ENCODE measurements around the gene ACAD10.
A peak's percentile ranks its signal among the peaks of the same experiment; 100 is the strongest.

ACAD10 gene

GRCh38 chr12:111687255-111687654, 1.4 kb downstream of the ACAD10 start:
- TF ChIP-seq, protein P1, sequence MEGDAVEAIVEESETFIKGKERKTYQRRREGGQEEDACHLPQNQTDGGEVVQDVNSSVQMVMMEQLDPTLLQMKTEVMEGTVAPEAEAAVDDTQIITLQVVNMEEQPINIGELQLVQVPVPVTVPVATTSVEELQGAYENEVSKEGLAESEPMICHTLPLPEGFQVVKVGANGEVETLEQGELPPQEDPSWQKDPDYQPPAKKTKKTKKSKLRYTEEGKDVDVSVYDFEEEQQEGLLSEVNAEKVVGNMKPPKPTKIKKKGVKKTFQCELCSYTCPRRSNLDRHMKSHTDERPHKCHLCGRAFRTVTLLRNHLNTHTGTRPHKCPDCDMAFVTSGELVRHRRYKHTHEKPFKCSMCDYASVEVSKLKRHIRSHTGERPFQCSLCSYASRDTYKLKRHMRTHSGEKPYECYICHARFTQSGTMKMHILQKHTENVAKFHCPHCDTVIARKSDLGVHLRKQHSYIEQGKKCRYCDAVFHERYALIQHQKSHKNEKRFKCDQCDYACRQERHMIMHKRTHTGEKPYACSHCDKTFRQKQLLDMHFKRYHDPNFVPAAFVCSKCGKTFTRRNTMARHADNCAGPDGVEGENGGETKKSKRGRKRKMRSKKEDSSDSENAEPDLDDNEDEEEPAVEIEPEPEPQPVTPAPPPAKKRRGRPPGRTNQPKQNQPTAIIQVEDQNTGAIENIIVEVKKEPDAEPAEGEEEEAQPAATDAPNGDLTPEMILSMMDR (IDR thresholded peaks at IDR 0.05; ENCODE audit: borderline replicate concordance, insufficient read depth, low read depth, low read length) = peak; percentile 52; the same call in 1 of the 2 replicates
- H3K4me3 ChIP-seq (ENCODE audit: low read depth, low read length) = no peak overlapping the region

- H3K4me3 ChIP-seq (ENCODE audit: low read depth, low read length) = no peak overlapping the region
- TF ChIP-seq, protein P1 (IDR thresholded peaks at IDR 0.05; ENCODE audit: borderline replicate concordance, insufficient read depth, low read depth, low read length) = no peak
Observed at GRCh38 chr12:111687952-111688351, 2.1 kb downstream of the ACAD10 start.

- H3K4me3 ChIP-seq (ENCODE audit: low read depth, low read length) = no peak overlapping the region
- TF ChIP-seq, protein P1 (IDR thresholded peaks at IDR 0.05; ENCODE audit: borderline replicate concordance, insufficient read depth, low read depth, low read length) = no peak
Observed at GRCh38 chr12:111691262-111691661, 5.4 kb downstream of the ACAD10 start.

DNA sequence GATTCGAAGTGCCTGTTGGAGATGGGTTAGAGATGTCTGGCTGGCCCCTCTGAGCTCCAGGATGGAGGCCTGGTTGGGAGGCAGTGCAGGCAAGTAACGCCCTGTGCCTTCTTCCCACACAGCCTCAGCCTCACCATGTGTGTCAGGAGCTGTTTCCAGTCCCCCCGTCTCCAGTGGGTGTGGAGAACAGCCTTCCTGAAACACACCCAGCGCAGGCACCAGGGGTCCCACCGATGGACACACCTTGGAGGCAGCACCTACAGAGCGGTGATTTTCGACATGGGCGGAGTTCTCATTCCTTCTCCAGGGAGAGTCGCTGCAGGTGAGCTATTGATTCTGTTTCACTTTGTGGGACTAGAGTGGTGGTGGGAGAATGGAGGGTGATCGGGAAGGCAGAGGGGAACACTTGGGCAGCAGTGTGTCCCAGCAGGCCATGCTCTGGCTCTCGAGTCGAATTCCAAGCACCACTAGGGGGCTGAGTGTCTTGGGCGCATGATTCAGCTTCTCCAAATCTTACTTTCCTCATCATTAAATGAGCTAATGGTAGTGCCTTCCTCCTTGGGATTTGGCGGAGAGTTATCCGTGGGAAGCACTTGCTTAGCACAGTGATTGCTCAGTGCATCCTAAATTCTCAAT, 6.8 kb downstream of the ACAD10 start:
- TF ChIP-seq, protein P1 (IDR thresholded peaks at IDR 0.05; ENCODE audit: borderline replicate concordance, insufficient read depth, low read depth, low read length) = peak; percentile 25; the same call in 1 of the 2 replicates
- H3K4me3 ChIP-seq (ENCODE audit: low read depth, low read length) = no peak overlapping the region

- TF ChIP-seq, protein P1 (IDR thresholded peaks at IDR 0.05; ENCODE audit: borderline replicate concordance, insufficient read depth, low read depth, low read length) = no peak
- no peak overlapping the region for H3K4me3 ChIP-seq (ENCODE audit: low read depth, low read length)
Observed at GRCh38 chr12:111693818-111694217, 8.0 kb downstream of the ACAD10 start.

DNA sequence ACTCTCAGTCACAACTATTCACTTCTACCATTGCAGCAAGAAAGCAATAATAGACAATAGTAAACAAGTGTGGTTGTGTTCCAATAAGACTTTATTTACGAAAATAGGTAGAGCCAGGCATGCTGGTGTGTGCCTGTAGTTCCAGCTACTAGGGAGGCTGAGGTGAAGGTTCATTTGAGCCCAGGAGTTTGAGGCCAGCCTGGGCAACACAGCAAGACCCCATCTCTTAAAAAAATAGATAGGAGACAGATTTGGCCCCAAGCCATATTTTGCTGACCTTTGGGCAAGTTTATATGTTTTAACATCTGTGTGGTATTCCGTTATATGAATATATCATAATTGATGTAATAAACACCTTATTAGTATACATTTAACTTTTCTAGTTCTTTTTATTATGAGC, 14.1 kb downstream of the ACAD10 start:
- H3K4me3 ChIP-seq (ENCODE audit: low read depth, low read length) = no peak overlapping the region

GRCh38 chr12:111705672-111706071, 19.8 kb downstream of the ACAD10 start:
- no peak overlapping the region for H3K4me3 ChIP-seq (ENCODE audit: low read depth, low read length)
- TF ChIP-seq, protein P1 (IDR thresholded peaks at IDR 0.05; ENCODE audit: borderline replicate concordance, insufficient read depth, low read depth, low read length) = no peak

More for the DNA sequence above, 14.1 kb downstream of the ACAD10 start:
- TF ChIP-seq, protein P1 (IDR thresholded peaks at IDR 0.05; ENCODE audit: borderline replicate concordance, insufficient read depth, low read depth, low read length) = no peak

Measured in GM12875 (cell line).